ENCODE results near the gene SLC10A3. TPM values are rescaled to one million over a fixed set of nuclear protein-coding genes. Genes with fewer than 3 reads are reported as not detected.

The SLC10A3 gene
- total RNA-seq, 2 experiments from 2014 or later = 21.7 to 26.0 TPM

- POLR2A ChIA-PET = no interaction called here
- DNase-seq = peak; percentile 26
- no peaks in the 10 kb centered on the region for H3K9me3 Mint-ChIP-seq
- no peak overlapping the region for H3K27ac Mint-ChIP-seq
- CTCF ChIA-PET = interaction anchor here (1.3 kb wide), 1 partner anchor 20 kb away, joined by 3 read pairs; no protein-coding TSS in a partner anchor
- no peaks in the 10 kb centered on the region for H3K27me3 Mint-ChIP-seq
- H3K4me3 Mint-ChIP-seq = peak overlapping the region; percentile 67
- peaks cover 9% of the 10 kb centered on the region for H3K36me3 Mint-ChIP-seq (ENCODE audit: low read depth)
- H3K4me1 Mint-ChIP-seq = peaks cover 44% of the 10 kb centered on the region
Observed at GRCh38 chrX:154486052-154486395, 4.4 kb downstream of the SLC10A3 start.

GRCh38 chrX:154485150-154486051 is 5.0 kb downstream of the SLC10A3 start:
- peak overlapping the region; percentile 76 for H3K27ac Mint-ChIP-seq

GRCh38 chrX:154484255-154485149 is 5.9 kb downstream of the SLC10A3 start:
- ChIA-PET POLR2A (interaction anchor here (0.6 kb wide), 1 partner anchor 37 kb away, joined by 3 read pairs; no protein-coding TSS in a partner anchor), CTCF (interaction anchor here (0.8 to 1.5 kb wide), 2 partner anchors 19 to 26 kb away, joined by 3 to 4 read pairs; no protein-coding TSS in a partner anchor)
- peaks cover 9% of the 10 kb centered on the region for H3K36me3 Mint-ChIP-seq (ENCODE audit: low read depth)
- H3K4me1 Mint-ChIP-seq = peaks cover 41% of the 10 kb centered on the region
- peak overlapping the region; percentile 9 for H3K27ac Mint-ChIP-seq
- peak overlapping the region; percentile 67 for H3K4me3 Mint-ChIP-seq
- no peak for DNase-seq
- no peaks in the 10 kb centered on the region for H3K9me3 Mint-ChIP-seq
- no peaks in the 10 kb centered on the region for H3K27me3 Mint-ChIP-seq

More at GRCh38 chrX:154485150-154486051, 5.0 kb downstream of the SLC10A3 start:
- no peaks in the 10 kb centered on the region for H3K9me3 Mint-ChIP-seq
- ChIA-PET CTCF (interaction anchor here (0.8 to 1.5 kb wide), 2 partner anchors 20 to 26 kb away, joined by 3 to 4 read pairs; no protein-coding TSS in a partner anchor), POLR2A (interaction anchor here (0.6 kb wide), 1 partner anchor 38 kb away, joined by 3 read pairs; no protein-coding TSS in a partner anchor)
- peak overlapping the region; percentile 67 for H3K4me3 Mint-ChIP-seq
- H3K36me3 Mint-ChIP-seq (ENCODE audit: low read depth) = peaks cover 9% of the 10 kb centered on the region
- peaks cover 43% of the 10 kb centered on the region for H3K4me1 Mint-ChIP-seq
- DNase-seq = no peak
- H3K27me3 Mint-ChIP-seq = no peaks in the 10 kb centered on the region

- POLR2A ChIA-PET = no interaction called here
- no peak overlapping the region for H3K4me3 Mint-ChIP-seq
- CTCF ChIA-PET = interaction anchor here (0.9 kb wide), 1 partner anchor 66 kb away, joined by 3 read pairs; no protein-coding TSS in a partner anchor
- peaks cover 36% of the 10 kb centered on the region for H3K4me1 Mint-ChIP-seq
- no peak overlapping the region for H3K27ac Mint-ChIP-seq
- H3K9me3 Mint-ChIP-seq = no peaks in the 10 kb centered on the region
- no peak for DNase-seq
- H3K27me3 Mint-ChIP-seq = no peaks in the 10 kb centered on the region
- H3K36me3 Mint-ChIP-seq (ENCODE audit: low read depth) = peaks cover 9% of the 10 kb centered on the region
Observed at GRCh38 chrX:154483325-154483724, 7.1 kb downstream of the SLC10A3 start.

- POLR2A ChIA-PET = no interaction called here
- no peaks in the 10 kb centered on the region for H3K27me3 Mint-ChIP-seq
- CTCF ChIA-PET = no interaction called here
- no peak for DNase-seq
- H3K4me1 Mint-ChIP-seq = peaks cover 34% of the 10 kb centered on the region
- no peak overlapping the region for H3K4me3 Mint-ChIP-seq
- H3K9me3 Mint-ChIP-seq = no peaks in the 10 kb centered on the region
- H3K27ac Mint-ChIP-seq = no peak overlapping the region
- peaks cover 8% of the 10 kb centered on the region for H3K36me3 Mint-ChIP-seq (ENCODE audit: low read depth)
Observed at GRCh38 chrX:154482786-154483185, 7.6 kb downstream of the SLC10A3 start.

- Mint-ChIP-seq H3K9me3 (no peaks in the 10 kb centered on the region), H3K27ac (no peak overlapping the region), H3K4me3 (no peak overlapping the region), H3K36me3 (ENCODE audit: low read depth) (peaks cover 8% of the 10 kb centered on the region), H3K4me1 (peaks cover 33% of the 10 kb centered on the region), H3K27me3 (no peaks in the 10 kb centered on the region)
- ChIA-PET CTCF (no interaction called here), POLR2A (no interaction called here)
- no peak for DNase-seq
Observed at GRCh38 chrX:154481911-154482601, 8.4 kb downstream of the SLC10A3 start.

GRCh38 chrX:154481195-154481594 is 9.2 kb downstream of the SLC10A3 start:
- Mint-ChIP-seq H3K27ac (no peak overlapping the region), H3K36me3 (ENCODE audit: low read depth) (peaks cover 8% of the 10 kb centered on the region), H3K9me3 (no peaks in the 10 kb centered on the region), H3K4me1 (peaks cover 39% of the 10 kb centered on the region), H3K27me3 (no peaks in the 10 kb centered on the region), H3K4me3 (no peak overlapping the region)
- no peak for DNase-seq
- CTCF ChIA-PET = interaction anchor here (1.0 to 2.1 kb wide), 2 partner anchors 9 to 19 kb away, joined by 4 to 5 read pairs; partner anchors contain the start of gene SLC10A3
- POLR2A ChIA-PET = interaction anchor here (0.6 kb wide), 1 partner anchor 9 kb away, joined by 3 read pairs; no protein-coding TSS in a partner anchor

GRCh38 chrX:154478728-154479622 is 11.5 kb downstream of the SLC10A3 start, which contains the start of gene LAGE3:
TSS of gene LAGE3 (minus strand) at chrX:154479281. CDS start at chrX:154478915, 366 bp downstream.
- H3K4me1 Mint-ChIP-seq = peaks cover 31% of the 10 kb centered on the region
- no peaks in the 10 kb centered on the region for H3K9me3 Mint-ChIP-seq
- DNase-seq = peak; percentile 92
- peak within 1 kb of the TSS; percentile 81 for H3K4me3 Mint-ChIP-seq
- POLR2A ChIA-PET = no interaction called here
- H3K27me3 Mint-ChIP-seq = no peaks in the 10 kb centered on the region
- CTCF ChIA-PET = interaction anchor here (2.1 kb wide), 1 partner anchor 11 kb away, joined by 5 read pairs; the partner anchor contains the start of gene SLC10A3
- H3K36me3 Mint-ChIP-seq (ENCODE audit: low read depth) = peaks cover 10% of the 10 kb centered on the region
- H3K27ac Mint-ChIP-seq = peak within 1 kb of the TSS; percentile 94

- POLR2A ChIA-PET = no interaction called here
- Mint-ChIP-seq H3K9me3 (no peaks in the 10 kb centered on the region), H3K4me3 (peak overlapping the region; percentile 81), H3K4me1 (peaks cover 25% of the 10 kb centered on the region), H3K27ac (peak overlapping the region; percentile 86), H3K27me3 (no peaks in the 10 kb centered on the region), H3K36me3 (ENCODE audit: low read depth) (peaks cover 2% of the 10 kb centered on the region)
- DNase-seq = no peak
- CTCF ChIA-PET = interaction anchor here (1.5 kb wide), 1 partner anchor 11 kb away, joined by 3 read pairs; no protein-coding TSS in a partner anchor
Observed at GRCh38 chrX:154477891-154478477, 12.4 kb downstream of the SLC10A3 start.

- ChIA-PET CTCF (interaction anchor here (0.6 to 1.5 kb wide), 3 partner anchors 12 to 75 kb away, joined by 3 to 6 read pairs (median 4); no protein-coding TSS in a partner anchor), POLR2A (no interaction called here)
- H3K9me3 Mint-ChIP-seq = no peaks in the 10 kb centered on the region
- H3K27ac Mint-ChIP-seq = peak overlapping the region; percentile 9
- DNase-seq = no peak
- peaks cover 25% of the 10 kb centered on the region for H3K4me1 Mint-ChIP-seq
- H3K4me3 Mint-ChIP-seq = no peak overlapping the region
- no peaks in the 10 kb centered on the region for H3K27me3 Mint-ChIP-seq
- peaks cover 2% of the 10 kb centered on the region for H3K36me3 Mint-ChIP-seq (ENCODE audit: low read depth)
Observed at GRCh38 chrX:154476821-154477220, 13.6 kb downstream of the SLC10A3 start.

GRCh38 chrX:154473683-154474082 is 16.7 kb downstream of the SLC10A3 start:
- CTCF ChIA-PET = interaction anchor here (0.6 kb wide), 3 partner anchors 43 to 79 kb away, joined by 3 to 8 read pairs (median 3); no protein-coding TSS in a partner anchor
- no peak for DNase-seq
- no peak overlapping the region for H3K27ac Mint-ChIP-seq

More at GRCh38 chrX:154473683-154474082, 16.7 kb downstream of the SLC10A3 start:
- H3K4me1 Mint-ChIP-seq = peaks cover 20% of the 10 kb centered on the region
- H3K4me3 Mint-ChIP-seq = no peak overlapping the region
- no peaks in the 10 kb centered on the region for H3K27me3 Mint-ChIP-seq
- H3K36me3 Mint-ChIP-seq (ENCODE audit: low read depth) = peaks cover 2% of the 10 kb centered on the region
- H3K9me3 Mint-ChIP-seq = no peaks in the 10 kb centered on the region
- POLR2A ChIA-PET = no interaction called here
